Muscle layer of duodenum (tissue), 2 donors: Measurements from ENCODE around the gene TDRD15.
"Not testable (repeated sequence)": the region's sequence is repeated elsewhere in the genome, so short reads cannot be mapped to it uniquely, and the experiment has no call there.

Source experiments
- H3K27ac ChIP-seq: one replicate; pipeline ENCODE4 v1.7.0; 2013; ENCODE audit warnings: mild to moderate bottlenecking, low read length
- H3K27me3 ChIP-seq: one replicate; pipeline ENCODE4 v1.7.0; 2013; ENCODE audit warnings: low read depth, mild to moderate bottlenecking, control low read depth, low read length
- H3K36me3 ChIP-seq, 2 donors: one replicate each; pipeline ENCODE4 v1.7.0; 2013; ENCODE audit warnings: low read length in 2 of 2, control low read depth in 1 of 2, mild to moderate bottlenecking in 1 of 2; ENCODE audit not compliant: insufficient read depth in 2 of 2, control insufficient read depth in 1 of 2
- H3K4me1 ChIP-seq, 2 donors: one replicate each; pipeline ENCODE4 v1.7.0; 2013; ENCODE audit warnings: low read length in 2 of 2, mild to moderate bottlenecking in 2 of 2, control low read depth in 1 of 2, moderate library complexity in 1 of 2; ENCODE audit not compliant: insufficient read depth in 2 of 2, control insufficient read depth in 1 of 2
- H3K4me3 ChIP-seq, 2 donors: one replicate each; pipeline ENCODE4 v1.7.0; 2013; ENCODE audit warnings: low read length in 2 of 2, low read depth in 1 of 2, mild to moderate bottlenecking in 1 of 2
- H3K9me3 ChIP-seq, 2 donors: one replicate each; pipeline ENCODE4 v1.7.0; 2013; ENCODE audit warnings: low read length in 2 of 2, control low read depth in 1 of 2, mild to moderate bottlenecking in 1 of 2; ENCODE audit not compliant: control insufficient read depth in 1 of 2
- donor health status: healthy.

The TDRD15 gene

GRCh38 chr2:21101514-21102155, 22.1 kb upstream of the TDRD15 start:
- not testable (repeated sequence) for H3K9me3 ChIP-seq, H3K36me3 ChIP-seq, H3K27me3 ChIP-seq, H3K4me3 ChIP-seq, H3K4me1 ChIP-seq, H3K27ac ChIP-seq

DNA sequence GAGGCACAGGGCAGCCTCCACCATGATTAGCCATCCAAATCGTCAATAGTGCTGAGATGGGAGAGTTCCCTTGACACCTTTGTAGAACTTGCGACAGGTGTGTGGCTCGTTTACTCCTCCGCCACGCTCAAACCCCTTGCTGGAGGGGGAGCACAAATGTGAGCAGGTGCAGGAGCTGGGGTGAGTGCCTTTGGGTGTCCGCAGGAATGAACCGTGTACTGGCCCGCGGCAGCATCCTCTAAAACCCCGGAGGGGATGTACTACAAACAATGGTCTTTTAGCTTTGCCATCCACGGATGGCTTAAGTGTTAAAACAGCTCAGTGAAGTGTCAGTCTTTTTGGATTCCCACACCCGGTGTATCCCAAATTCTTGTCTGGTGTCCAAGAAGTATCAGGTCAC, 21.4 kb upstream of the TDRD15 start:
- Histone ChIP-seq H3K27me3 (no peaks in the 10 kb centered on the region), H3K9me3 (no peaks in the 10 kb centered on the region), H3K4me3 (no peak overlapping the region), H3K36me3 (no peaks in the 10 kb centered on the region), H3K4me1 (no peaks in the 10 kb centered on the region), H3K27ac (no peak overlapping the region)

- H3K27me3 ChIP-seq = no peaks in the 10 kb centered on the region
- no peaks in the 10 kb centered on the region for H3K36me3 ChIP-seq
- no peaks in the 10 kb centered on the region for H3K4me1 ChIP-seq
- no peaks in the 10 kb centered on the region for H3K9me3 ChIP-seq
- no peak overlapping the region for H3K4me3 ChIP-seq
- H3K27ac ChIP-seq = no peak overlapping the region
Measured at GRCh38 chr2:21103274-21103891, 20.4 kb upstream of the TDRD15 start.

- Histone ChIP-seq H3K36me3 (no peaks in the 10 kb centered on the region), H3K4me3 (no peak overlapping the region), H3K27ac (no peak overlapping the region), H3K9me3 (no peaks in the 10 kb centered on the region), H3K27me3 (no peaks in the 10 kb centered on the region), H3K4me1 (no peaks in the 10 kb centered on the region)
Measured at GRCh38 chr2:21104030-21104660, 19.6 kb upstream of the TDRD15 start.

GRCh38 chr2:21111012-21111411, 12.8 kb upstream of the TDRD15 start:
- H3K9me3 ChIP-seq = no peaks in the 10 kb centered on the region

GRCh38 chr2:21117688-21118087, 6.1 kb upstream of the TDRD15 start:
- H3K9me3 ChIP-seq = no peaks in the 10 kb centered on the region
- no peaks in the 10 kb centered on the region for H3K36me3 ChIP-seq
- H3K4me1 ChIP-seq = no peaks in the 10 kb centered on the region
- H3K27me3 ChIP-seq = no peaks in the 10 kb centered on the region
- H3K27ac ChIP-seq = no peak overlapping the region
- H3K4me3 ChIP-seq = no peak overlapping the region

More at GRCh38 chr2:21111012-21111411, 12.8 kb upstream of the TDRD15 start:
- Histone ChIP-seq H3K27me3 (no peaks in the 10 kb centered on the region), H3K4me1 (no peaks in the 10 kb centered on the region), H3K4me3 (no peak overlapping the region), H3K36me3 (no peaks in the 10 kb centered on the region), H3K27ac (no peak overlapping the region)

DNA sequence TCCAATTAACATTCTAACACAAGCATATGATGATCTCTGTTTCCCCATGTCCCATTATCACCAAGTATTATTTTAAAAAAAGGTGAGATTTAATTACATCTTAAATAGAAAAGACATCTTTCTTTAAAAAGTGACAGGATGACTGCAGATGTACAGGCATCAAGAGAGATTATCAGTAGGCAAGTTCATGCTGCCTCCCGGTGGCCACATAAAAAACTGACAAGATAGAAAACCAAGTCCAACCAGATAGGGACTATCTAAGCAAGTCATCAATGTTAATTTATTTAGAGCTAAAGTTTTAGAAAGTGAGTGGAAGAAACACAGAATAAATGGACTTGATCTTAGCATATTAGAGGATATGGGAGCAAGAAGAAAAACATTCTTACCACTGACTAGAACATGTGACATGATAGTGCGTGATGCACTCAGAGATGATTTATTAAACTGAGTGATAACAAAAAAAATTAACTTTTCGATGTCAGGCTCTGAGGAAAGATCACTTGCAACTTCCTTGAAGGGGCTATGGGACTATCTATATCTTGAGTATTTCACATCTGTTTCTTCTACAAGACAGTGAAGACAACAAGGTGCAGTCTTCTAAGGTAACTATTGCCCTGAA, 5.4 kb upstream of the TDRD15 start:
- no peaks in the 10 kb centered on the region for H3K9me3 ChIP-seq
- no peaks in the 10 kb centered on the region for H3K4me1 ChIP-seq
- H3K36me3 ChIP-seq = no peaks in the 10 kb centered on the region
- no peaks in the 10 kb centered on the region for H3K27me3 ChIP-seq
- H3K27ac ChIP-seq = no peak overlapping the region
- H3K4me3 ChIP-seq = no peak overlapping the region

DNA sequence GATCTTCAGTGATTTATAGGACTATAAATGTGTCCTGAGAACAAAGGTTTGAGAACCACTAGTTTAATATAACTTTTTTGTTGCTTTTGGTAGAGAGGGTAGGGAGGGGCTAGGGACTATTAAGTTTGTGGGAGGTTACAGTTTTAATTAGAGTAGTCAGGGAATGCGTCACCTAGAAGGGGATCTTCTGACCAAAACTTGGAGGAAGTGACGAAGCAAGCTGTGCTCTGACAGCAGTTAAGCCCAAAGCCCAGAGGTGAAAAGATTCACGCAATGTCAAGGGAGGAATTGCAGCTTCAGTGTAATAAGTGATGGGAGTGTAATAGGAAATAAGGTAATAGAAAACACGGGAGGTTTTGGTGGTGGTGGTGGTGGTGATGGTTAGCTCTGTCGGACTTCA, 8.1 kb downstream of the TDRD15 start:
- H3K4me3 ChIP-seq = no peak overlapping the region
- H3K4me1 ChIP-seq = no peaks in the 10 kb centered on the region
- H3K27me3 ChIP-seq = no peaks in the 10 kb centered on the region
- H3K27ac ChIP-seq = no peak overlapping the region
- no peaks in the 10 kb centered on the region for H3K36me3 ChIP-seq
- H3K9me3 ChIP-seq = no peaks in the 10 kb centered on the region

- Histone ChIP-seq H3K4me3 (no peak overlapping the region), H3K9me3 (no peaks in the 10 kb centered on the region)
Measured at GRCh38 chr2:21135585-21135984, 11.8 kb downstream of the TDRD15 start.

GRCh38 chr2:21142149-21142548, 18.4 kb downstream of the TDRD15 start:
- no peaks in the 10 kb centered on the region for H3K27me3 ChIP-seq
- H3K9me3 ChIP-seq = no peaks in the 10 kb centered on the region
- no peaks in the 10 kb centered on the region for H3K36me3 ChIP-seq
- no peak overlapping the region for H3K27ac ChIP-seq
- H3K4me1 ChIP-seq = no peaks in the 10 kb centered on the region
- no peak overlapping the region for H3K4me3 ChIP-seq

More at GRCh38 chr2:21135585-21135984, 11.8 kb downstream of the TDRD15 start:
- Histone ChIP-seq H3K27me3 (no peaks in the 10 kb centered on the region), H3K4me1 (no peaks in the 10 kb centered on the region), H3K36me3 (no peaks in the 10 kb centered on the region), H3K27ac (no peak overlapping the region)

DNA sequence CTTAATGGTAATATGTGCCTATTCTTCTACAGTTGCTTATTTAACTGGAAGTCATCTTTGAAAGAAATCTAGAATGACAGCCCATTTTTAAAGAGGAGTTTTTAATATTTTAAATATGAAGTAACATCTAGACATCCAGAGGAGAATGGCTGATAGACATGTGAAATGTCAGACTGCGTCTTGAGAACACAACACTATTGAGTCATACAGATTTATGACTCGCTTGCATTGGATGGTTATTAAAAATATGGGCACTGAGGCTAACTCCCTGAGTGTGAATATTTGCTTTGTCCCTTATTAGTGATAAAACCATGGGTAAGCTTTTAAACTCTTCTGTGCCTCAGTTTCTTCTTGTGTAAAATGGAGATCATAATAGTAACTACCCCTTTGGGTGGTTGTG, 22.9 kb downstream of the TDRD15 start:
- no peak overlapping the region for H3K27ac ChIP-seq
- no peaks in the 10 kb centered on the region for H3K36me3 ChIP-seq
- H3K9me3 ChIP-seq = no peaks in the 10 kb centered on the region

More for the DNA sequence above, 22.9 kb downstream of the TDRD15 start:
- Histone ChIP-seq H3K4me1 (no peaks in the 10 kb centered on the region), H3K27me3 (no peaks in the 10 kb centered on the region), H3K4me3 (no peak overlapping the region)
